Body of pancreas (tissue), 4 donors: ENCODE measurements around the gene FILIP1L.

Source experiments
- CTCF ChIP-seq, 7 experiments: fragments of 450-650 bp in 4 of 7; fragments of 200-600 bp in 3 of 7; sonication (generic) in 3 of 7; IDR thresholded peaks; one replicate each; pipeline ENCODE4 v1.5.1; 2016 to 2019; ENCODE audit warnings: antibody characterized with exemption in 7 of 7
- POLR2A ChIP-seq, 3 donors: fragments of 450-650 bp; IDR thresholded peaks; one replicate each; pipeline ENCODE4 v1.6.1; 2016; ENCODE audit warnings: antibody characterized with exemption in 3 of 3, mild to moderate bottlenecking in 2 of 3

GRCh38 chr3:99803297-99803696, 311.0 kb downstream of the FILIP1L start:
- TF ChIP-seq CTCF (IDR thresholded peaks at IDR 0.05) (no peak), POLR2A (IDR thresholded peaks at IDR 0.05) (no peak)
